Neuronal stem cell (in vitro differentiated cells): Measurements from ENCODE around the gene YPEL4.
A peak's percentile ranks its signal among the peaks of the same experiment; 100 is the strongest.
"Not testable (repeated sequence)": the region's sequence is repeated elsewhere in the genome, so short reads cannot be mapped to it uniquely, and the experiment has no call there.

Source experiments
- DNase-seq: peaks from one replicate; pipeline ENCODE4 v3.0.0-alpha.2; 2013; ENCODE audit warnings: low spot score
- H2AFZ ChIP-seq: one replicate; pipeline ENCODE4 v1.6.1; 2013; ENCODE audit warnings: mild to moderate bottlenecking, low read length, inconsistent platforms
- H2AK5ac ChIP-seq: 2 replicates; pipeline ENCODE4 v1.6.1; 2013; ENCODE audit warnings: low read depth, mild to moderate bottlenecking, inconsistent platforms, low read length, moderate library complexity, mixed read lengths
- H2BK120ac ChIP-seq: 2 replicates; pipeline ENCODE4 v1.6.1; 2013; ENCODE audit warnings: low read depth, mild to moderate bottlenecking, inconsistent platforms, low read length, moderate library complexity, mixed read lengths
- H2BK12ac ChIP-seq: one replicate; pipeline ENCODE4 v1.6.1; 2013; ENCODE audit warnings: low read length, inconsistent platforms
- H2BK15ac ChIP-seq: 2 replicates; pipeline ENCODE4 v1.6.1; 2013; ENCODE audit warnings: mild to moderate bottlenecking, low read length, inconsistent platforms, mixed read lengths
- H2BK5ac ChIP-seq: one replicate; pipeline ENCODE4 v1.6.1; 2013; ENCODE audit warnings: inconsistent platforms, mild to moderate bottlenecking, low read length, moderate library complexity
- H3K14ac ChIP-seq: one replicate; pipeline ENCODE4 v1.6.1; 2013; ENCODE audit warnings: low read length, inconsistent platforms
- H3K18ac ChIP-seq: 2 replicates; pipeline ENCODE4 v1.6.1; 2013; ENCODE audit warnings: low read length, inconsistent platforms
- H3K23ac ChIP-seq: 2 replicates; pipeline ENCODE4 v1.6.1; 2013; ENCODE audit warnings: low read depth, mild to moderate bottlenecking, mixed read lengths, low read length, inconsistent platforms; ENCODE audit not compliant: poor library complexity
- H3K27ac ChIP-seq: replicated peaks from 3 replicates; pipeline ENCODE4 v1.5.1; 2013; ENCODE audit warnings: low read length, inconsistent platforms
- H3K27me3 ChIP-seq, 3 experiments: 2 replicates each; pipeline ENCODE4 v1.6.1; 2013; ENCODE audit warnings: low read length in 3 of 3, mild to moderate bottlenecking in 2 of 3, inconsistent platforms in 1 of 3, low read depth in 1 of 3, mixed read lengths in 1 of 3, moderate library complexity in 1 of 3; ENCODE audit not compliant: control insufficient read depth in 3 of 3, insufficient read depth in 3 of 3
- H3K36me3 ChIP-seq, 2 donors: replicated peaks in 1 of 2; 2 replicates each; pipeline ENCODE4 v1.6.1; 2013; ENCODE audit warnings: low read length in 2 of 2; ENCODE audit not compliant: control insufficient read depth in 2 of 2, insufficient read depth in 2 of 2
- H3K4ac ChIP-seq: 2 replicates; pipeline ENCODE4 v1.6.1; 2013; ENCODE audit warnings: inconsistent platforms, mild to moderate bottlenecking, low read length, moderate library complexity
- H3K4me1 ChIP-seq, 2 donors: 1 replicate in 1 of 2; 2 replicates in 1 of 2; pipeline ENCODE4 v1.6.1; 2013; ENCODE audit warnings: low read length in 2 of 2, low read depth in 1 of 2; ENCODE audit not compliant: control insufficient read depth in 2 of 2, insufficient read depth in 1 of 2
- H3K4me2 ChIP-seq: one replicate; pipeline ENCODE4 v1.6.1; 2013; ENCODE audit warnings: mild to moderate bottlenecking, low read length, inconsistent platforms; ENCODE audit not compliant: insufficient read depth, poor library complexity, severe bottlenecking
- H3K4me3 ChIP-seq, 2 donors: 2 replicates each; pipeline ENCODE4 v1.5.1; 2013; ENCODE audit warnings: low read length in 2 of 2, mild to moderate bottlenecking in 2 of 2, inconsistent platforms in 1 of 2, moderate library complexity in 1 of 2
- H3K79me1 ChIP-seq: one replicate; pipeline ENCODE4 v1.6.1; 2013; ENCODE audit warnings: low read depth, mild to moderate bottlenecking, inconsistent platforms, low read length, moderate library complexity
- H3K9ac ChIP-seq: one replicate; pipeline ENCODE4 v1.6.1; 2013; ENCODE audit warnings: mild to moderate bottlenecking, low read depth, low read length, inconsistent platforms; ENCODE audit not compliant: poor library complexity
- H3K9me3 ChIP-seq, 2 donors: replicated peaks in 1 of 2; 2 replicates each; pipeline versions ENCODE3 to v1.6.1; 2013; ENCODE audit warnings: low read length in 2 of 2, mild to moderate bottlenecking in 2 of 2, inconsistent platforms in 1 of 2, low read depth in 1 of 2, mixed read lengths in 1 of 2, moderate library complexity in 1 of 2; ENCODE audit not compliant: control insufficient read depth in 2 of 2, insufficient read depth in 1 of 2
- H4K8ac ChIP-seq: one replicate; pipeline ENCODE4 v1.6.1; 2013; ENCODE audit warnings: low read depth, mild to moderate bottlenecking, inconsistent platforms, low read length, moderate library complexity
- H4K91ac ChIP-seq: one replicate; pipeline ENCODE4 v1.6.1; 2013; ENCODE audit warnings: low read length, low read depth, mild to moderate bottlenecking, inconsistent platforms; ENCODE audit not compliant: poor library complexity
- WGBS, 2 donors: extraction: QIAGEN DNeasy Blood & Tissue Kit; methylation state at CpG; one replicate each; pipeline ENCODE4 v1.1.7; 2013; ENCODE audit warnings: missing lambda C conversion rate in 2 of 2, mixed read lengths in 1 of 2; ENCODE audit not compliant: insufficient read length in 2 of 2, insufficient replicate concordance in 1 of 2; ENCODE audit errors: extremely low coverage in 2 of 2; 5-methylcytosine and 5-hydroxymethylcytosine counted together

YPEL4 gene

GRCh38 chr11:57656885-57657193 is 7.1 kb upstream of the YPEL4 start:
- no peak overlapping the region for H3K14ac ChIP-seq
- peaks cover 5% of the 10 kb centered on the region for H3K79me1 ChIP-seq
- H3K4me1 ChIP-seq, result peaks cover 4 to 10% of the 10 kb centered on the region in 2 donors
- no peak overlapping the region for H3K4me2 ChIP-seq
- WGBS, 2 donors, result no CpG with 5 or more reads among the region's 5 CpGs
- peak overlapping the region; percentile 79 for H2AFZ ChIP-seq
- H4K91ac ChIP-seq, result no peak overlapping the region
- H3K4me3 ChIP-seq, result peak overlapping the region in 1 of 2 donors; percentile 56
- H2BK120ac ChIP-seq, result no peak overlapping the region
- no peak overlapping the region for H2AK5ac ChIP-seq
- no peak overlapping the region for H3K27ac ChIP-seq
- H3K36me3 ChIP-seq, result peaks cover 13 to 29% of the 10 kb centered on the region in 2 donors
- no peak overlapping the region for H3K23ac ChIP-seq
- H2BK12ac ChIP-seq, result no peak overlapping the region
- H3K4ac ChIP-seq, result no peak overlapping the region
- H3K18ac ChIP-seq, result no peak overlapping the region
- no peaks in the 10 kb centered on the region for H3K27me3 ChIP-seq
- no peak overlapping the region for H3K9ac ChIP-seq
- no peak overlapping the region for H2BK5ac ChIP-seq
- no peak for DNase-seq
- no peak overlapping the region for H2BK15ac ChIP-seq
- H3K9me3 ChIP-seq, result no peaks in the 10 kb centered on the region
- H4K8ac ChIP-seq, result no peak overlapping the region

GRCh38 chr11:57653163-57653562 is 3.5 kb upstream of the YPEL4 start:
- Histone ChIP-seq H4K8ac (no peak overlapping the region), H3K27ac (no peak overlapping the region), H2AFZ (no peak overlapping the region), H3K79me1 (peaks cover 2% of the 10 kb centered on the region), H2BK120ac (no peak overlapping the region), H3K4me3 (no peak overlapping the region), H2BK15ac (no peak overlapping the region), H2BK5ac (no peak overlapping the region), H3K14ac (no peak overlapping the region), H3K36me3 (no peaks in the 10 kb centered on the region), H3K4ac (no peak overlapping the region), H3K27me3 (no peaks in the 10 kb centered on the region), H3K23ac (no peak overlapping the region), H3K9ac (no peak overlapping the region), H3K18ac (no peak overlapping the region), H2BK12ac (no peak overlapping the region), H2AK5ac (no peak overlapping the region), H4K91ac (no peak overlapping the region), H3K4me2 (no peak overlapping the region), H3K9me3 (no peaks in the 10 kb centered on the region), H3K4me1 (peaks cover 27 to 28% of the 10 kb centered on the region in 2 donors)
- WGBS, 2 donors, result no CpG with 5 or more reads among the region's 3 CpGs
- DNase-seq, result no peak

GRCh38 chr11:57652662-57653061 is 3.0 kb upstream of the YPEL4 start:
- H3K4ac ChIP-seq, result no peak overlapping the region
- DNase-seq, result no peak
- no peaks in the 10 kb centered on the region for H3K27me3 ChIP-seq
- H2AFZ ChIP-seq, result no peak overlapping the region
- H2BK120ac ChIP-seq, result no peak overlapping the region
- H2BK15ac ChIP-seq, result no peak overlapping the region
- H3K4me1 ChIP-seq, result peaks cover 31 to 33% of the 10 kb centered on the region in 2 donors
- no peak overlapping the region for H3K23ac ChIP-seq
- H2BK5ac ChIP-seq, result no peak overlapping the region
- no peak overlapping the region for H3K14ac ChIP-seq
- H2BK12ac ChIP-seq, result no peak overlapping the region
- no peak overlapping the region for H3K4me2 ChIP-seq
- no peak overlapping the region for H3K18ac ChIP-seq
- no peak overlapping the region for H3K27ac ChIP-seq
- H3K9ac ChIP-seq, result no peak overlapping the region
- H3K9me3 ChIP-seq, result no peaks in the 10 kb centered on the region
- H3K79me1 ChIP-seq, result peaks cover 2% of the 10 kb centered on the region
- no peak overlapping the region for H3K4me3 ChIP-seq
- H4K8ac ChIP-seq, result no peak overlapping the region
- no peaks in the 10 kb centered on the region for H3K36me3 ChIP-seq
- H4K91ac ChIP-seq, result no peak overlapping the region
- WGBS, 2 donors, result no CpG with 5 or more reads among the region's 3 CpGs
- H2AK5ac ChIP-seq, result no peak overlapping the region

- H2AK5ac ChIP-seq, H2BK15ac ChIP-seq, H2BK5ac ChIP-seq, H2BK120ac ChIP-seq, H4K8ac ChIP-seq, H3K4ac ChIP-seq, H2AFZ ChIP-seq, H3K23ac ChIP-seq, H3K4me2 ChIP-seq, H3K79me1 ChIP-seq, H3K14ac ChIP-seq, H3K9me3 ChIP-seq, H3K18ac ChIP-seq, H4K91ac ChIP-seq, H3K36me3 ChIP-seq, H3K27me3 ChIP-seq, H3K9ac ChIP-seq, H3K27ac ChIP-seq, H3K4me3 ChIP-seq, H2BK12ac ChIP-seq, DNase-seq: not testable (repeated sequence)
- no CpG with 5 or more reads among the region's 14 CpGs for WGBS, 2 donors
- peaks cover 35 to 37% of the 10 kb centered on the region in 2 donors for H3K4me1 ChIP-seq
Measured at GRCh38 chr11:57652230-57652629, 2.5 kb upstream of the YPEL4 start.
